DND-41 (cell line): Measurements from ENCODE around the gene UNC13C.

ENCODE experiments used
- CTCF ChIP-seq: IDR thresholded peaks from 2 replicates; pipeline ENCODE4 v1.5.1; 2012; ENCODE audit warnings: borderline replicate concordance, low read length, moderate library complexity, mild to moderate bottlenecking; ENCODE audit not compliant: poor library complexity, severe bottlenecking; ENCODE audit errors: extremely low read depth
- EZH2 ChIP-seq: IDR thresholded peaks from 3 replicates; pipeline ENCODE4 v1.6.1; 2012; ENCODE audit warnings: borderline replicate concordance, low read depth, mild to moderate bottlenecking, moderate library complexity, low read length, inconsistent platforms; ENCODE audit not compliant: severe bottlenecking

GRCh38 chr15:54347082-54347827 lies 369.0 kb downstream of the UNC13C start:
- no peak for TF ChIP-seq EZH2
- no peak for TF ChIP-seq CTCF
